GM18858 (cell line): Measurements from ENCODE around the gene NCK2.
A peak's percentile ranks its signal among the peaks of the same experiment; 100 is the strongest.

Source experiments
- ATAC-seq: cut with Tn5 transposase; IDR thresholded peaks from one replicate; pipeline ENCODE4 v1.9.1; 2021; ENCODE audit not compliant: unreplicated experiment

NCK2 gene

DNA sequence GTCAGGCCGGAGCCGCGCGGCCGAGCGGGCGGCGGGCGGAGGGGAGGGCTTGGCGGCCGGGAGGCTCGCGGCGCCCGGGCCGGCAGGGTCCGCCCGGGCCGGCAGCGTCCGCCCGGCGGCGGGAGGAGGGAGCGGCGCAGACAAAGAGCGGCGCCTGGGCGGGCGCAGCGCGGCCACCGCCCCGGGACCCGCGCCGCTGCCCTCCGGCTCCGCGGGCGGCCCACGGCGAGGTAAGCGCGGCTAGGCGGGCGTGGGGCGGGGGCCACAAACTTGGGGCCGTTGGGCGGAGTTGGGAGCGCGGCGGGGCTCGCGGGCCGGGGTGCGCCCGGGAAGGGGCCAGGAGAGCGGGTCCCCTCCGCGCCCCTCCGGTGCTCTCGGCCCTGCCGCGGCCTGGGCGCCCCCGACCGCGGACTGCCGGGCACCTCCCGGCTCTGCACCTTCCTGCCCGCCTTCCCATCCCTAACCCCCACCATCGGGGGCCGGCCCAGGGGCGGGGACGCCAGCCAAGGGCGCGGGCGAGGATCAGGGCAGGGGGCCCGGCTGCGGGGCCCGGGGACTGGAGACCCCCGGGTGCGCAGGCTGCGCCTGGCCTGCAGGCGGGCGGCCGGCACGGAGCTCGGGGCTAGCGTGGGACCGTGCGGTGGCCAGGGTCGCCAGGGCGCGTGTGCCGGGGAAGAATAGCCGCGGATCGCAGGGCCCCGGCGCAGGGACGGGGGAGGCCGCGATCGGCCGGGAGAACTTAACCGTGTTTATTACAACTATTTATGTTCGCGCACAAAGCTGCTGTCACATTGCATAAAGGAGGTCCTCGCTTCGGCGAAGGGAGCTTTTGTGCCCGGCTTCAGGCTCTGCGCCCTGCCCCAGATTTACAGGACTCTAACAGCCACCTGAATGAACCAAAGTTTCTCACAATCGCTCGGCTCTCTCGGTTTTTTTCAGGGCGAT lies at the start of gene NCK2:
TSS of gene NCK2 (plus strand) at position 4 of the 945 bp plus-strand sequence. CDS start 110,152 bp downstream, outside the sequence.
- peak; percentile 4 for ATAC-seq

DNA sequence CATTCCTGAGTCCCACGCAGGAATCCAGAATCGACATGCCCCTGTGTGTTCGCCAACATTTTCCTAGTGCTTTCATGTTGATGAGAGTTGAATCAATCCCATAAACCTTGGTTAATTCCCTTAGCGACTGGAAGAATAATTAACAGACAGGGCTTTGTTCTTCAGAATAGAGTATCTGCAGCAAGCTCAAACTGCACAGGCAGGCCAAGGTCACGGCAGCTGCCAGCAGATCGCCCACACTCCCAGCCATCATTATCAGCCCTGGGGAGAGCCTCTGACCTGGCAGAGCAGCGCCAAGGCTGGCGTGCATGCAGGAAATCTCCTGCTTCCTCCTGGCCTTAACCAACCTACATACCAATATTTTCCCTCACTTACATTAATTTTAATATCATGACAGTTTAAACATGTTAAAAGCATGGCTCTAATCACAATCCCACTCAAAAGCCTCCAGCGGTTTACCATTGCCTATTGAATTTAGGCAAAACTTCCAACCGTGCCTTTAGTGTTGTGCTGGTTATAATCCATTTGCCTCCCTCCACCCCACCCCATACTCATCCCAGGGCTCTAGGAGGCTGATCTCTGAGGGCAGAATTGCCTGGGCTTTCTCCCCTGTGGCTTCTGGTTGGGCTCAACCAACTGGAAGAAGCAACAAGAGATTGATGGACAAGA lies 46.8 kb upstream of the NCK2 start:
- no peak for ATAC-seq

DNA sequence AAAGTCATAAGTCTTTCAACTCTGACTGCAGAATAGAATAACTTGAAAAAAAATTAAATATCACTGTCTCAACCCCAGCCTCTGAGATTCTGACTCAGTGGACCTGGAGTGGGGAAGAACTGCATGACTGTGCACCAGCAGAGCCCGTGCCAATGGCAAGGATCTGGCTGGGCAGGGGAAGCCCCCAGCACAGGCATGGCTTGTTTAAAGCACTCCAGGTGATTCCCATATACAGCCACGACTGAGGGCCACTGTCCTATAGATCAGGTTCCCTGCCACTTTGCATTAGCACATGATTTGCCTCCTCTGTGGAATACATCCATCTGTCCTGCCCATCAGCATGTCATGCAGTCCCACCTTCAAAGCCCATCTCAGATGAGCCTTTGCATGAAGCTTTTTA lies 45.9 kb upstream of the NCK2 start:
- ATAC-seq, result no peak

DNA sequence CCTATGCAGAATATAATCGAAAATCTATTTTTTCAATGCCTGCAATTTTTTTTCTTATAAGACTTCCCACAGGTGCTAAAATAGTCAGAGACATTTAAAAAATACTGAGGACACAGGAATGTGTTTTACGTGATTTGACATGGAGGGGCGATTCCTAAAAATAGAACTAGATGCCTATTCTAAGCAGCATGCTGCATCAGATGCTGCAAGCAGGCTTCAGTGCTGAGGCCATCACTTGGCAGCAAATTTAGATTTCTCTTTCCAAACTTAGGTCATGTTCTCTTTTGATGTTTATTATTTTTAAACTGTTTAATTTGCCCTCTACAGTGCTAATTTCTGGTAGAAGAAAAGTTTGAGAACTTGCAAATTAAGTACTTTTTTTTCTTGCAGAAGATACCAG lies 43.7 kb upstream of the NCK2 start:
- no peak for ATAC-seq

DNA sequence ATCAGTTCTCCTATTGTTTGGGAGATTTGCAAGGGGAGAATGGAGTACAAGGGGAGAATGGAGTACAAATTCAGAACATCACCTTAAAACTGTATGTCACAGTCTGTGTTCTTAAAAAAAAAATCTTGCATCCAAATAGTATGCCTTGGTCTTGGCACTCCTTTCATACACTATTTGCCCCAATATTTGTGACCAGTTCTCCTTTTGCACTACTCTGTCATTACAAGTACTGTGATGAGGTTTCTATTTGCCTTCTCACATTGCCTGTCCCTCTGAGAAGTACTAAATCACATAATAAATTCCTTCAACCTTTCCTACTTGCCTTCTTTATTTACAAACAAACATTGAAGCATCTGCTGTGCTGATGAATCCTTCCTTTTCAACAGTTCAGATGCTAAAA lies 36.0 kb upstream of the NCK2 start:
- no peak for ATAC-seq

DNA sequence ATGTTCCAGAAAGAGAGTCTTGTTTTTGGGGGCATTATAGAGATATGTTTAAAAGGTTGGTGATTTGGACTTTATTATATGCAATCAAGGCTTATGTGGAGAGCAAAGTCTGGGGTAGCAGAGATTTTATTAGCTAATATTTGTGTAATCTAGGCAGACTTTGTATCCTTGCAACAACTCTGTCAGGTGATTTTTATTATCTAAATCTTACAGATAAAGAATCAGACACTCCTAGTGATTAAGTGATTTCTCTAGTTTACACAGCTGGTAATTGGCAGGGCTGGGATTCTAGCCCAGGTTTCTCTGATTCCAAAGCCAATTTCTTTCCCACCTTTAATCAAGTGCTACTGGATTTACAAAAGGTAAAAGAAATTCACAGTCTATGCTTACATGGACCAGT lies 33.3 kb upstream of the NCK2 start:
- ATAC-seq, result no peak

DNA sequence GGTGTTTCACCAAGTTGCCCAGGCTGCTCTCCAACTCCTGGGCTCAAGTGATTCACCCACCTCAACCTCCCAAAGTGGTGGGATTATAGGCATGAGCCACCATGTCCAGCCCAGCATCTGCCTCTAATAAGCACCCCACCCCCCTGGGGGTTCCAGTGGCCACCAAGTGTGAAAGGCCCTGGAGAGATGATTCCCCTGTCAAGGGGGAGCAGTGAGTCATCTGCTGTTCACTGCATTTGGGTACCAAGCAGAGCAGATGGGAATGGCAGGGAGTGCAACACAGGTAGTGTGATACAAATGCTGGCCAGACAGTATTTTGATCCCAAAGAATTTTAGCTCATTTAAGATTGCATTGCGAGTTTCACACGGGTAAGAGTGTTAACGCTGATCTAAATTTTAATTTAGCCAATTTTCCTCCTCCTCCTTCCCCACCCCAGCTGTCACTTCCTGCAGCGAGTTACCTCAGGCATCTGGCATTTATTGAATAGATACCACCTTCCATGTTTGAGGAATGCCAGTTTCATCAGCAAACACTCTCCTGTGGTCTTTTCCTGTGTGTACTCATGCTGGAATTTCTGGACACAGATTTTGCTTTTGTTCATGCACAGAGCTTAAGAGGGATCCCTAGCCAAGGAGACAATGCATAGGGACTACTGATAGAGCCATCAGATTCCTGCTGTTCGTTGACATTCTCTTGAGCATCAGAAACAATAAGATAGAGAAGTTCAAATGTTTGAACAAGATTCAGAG lies 32.4 kb upstream of the NCK2 start:
- no peak for ATAC-seq

DNA sequence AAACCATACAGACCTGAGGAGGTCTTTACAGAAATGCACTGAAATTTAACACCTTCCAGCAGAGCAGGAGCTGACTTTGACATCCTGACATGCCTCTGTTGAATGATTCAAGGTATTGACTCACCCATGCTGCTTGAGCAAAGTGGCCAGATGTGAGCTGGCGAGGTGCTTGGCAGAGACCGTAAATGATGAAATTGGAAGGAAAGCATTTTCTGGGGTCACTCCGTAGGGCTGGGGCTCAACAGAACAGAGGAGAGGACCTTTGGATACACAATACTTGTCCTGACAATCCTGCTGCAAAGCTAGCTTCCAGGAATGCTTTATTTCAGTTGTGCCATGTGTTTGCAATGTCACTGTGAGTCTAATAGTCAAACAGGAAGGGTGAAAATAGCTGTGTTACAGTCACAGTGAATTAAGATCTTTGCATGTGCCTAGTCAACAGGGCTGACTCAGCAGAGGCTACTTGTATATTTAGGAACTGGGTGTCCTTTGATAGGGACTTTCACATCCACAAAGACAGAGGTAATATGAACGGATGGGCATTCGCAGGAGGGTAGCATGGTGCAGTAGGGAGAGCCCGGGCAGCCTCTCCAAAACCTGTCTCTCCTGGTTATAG lies 31.6 kb upstream of the NCK2 start:
- ATAC-seq, result no peak

DNA sequence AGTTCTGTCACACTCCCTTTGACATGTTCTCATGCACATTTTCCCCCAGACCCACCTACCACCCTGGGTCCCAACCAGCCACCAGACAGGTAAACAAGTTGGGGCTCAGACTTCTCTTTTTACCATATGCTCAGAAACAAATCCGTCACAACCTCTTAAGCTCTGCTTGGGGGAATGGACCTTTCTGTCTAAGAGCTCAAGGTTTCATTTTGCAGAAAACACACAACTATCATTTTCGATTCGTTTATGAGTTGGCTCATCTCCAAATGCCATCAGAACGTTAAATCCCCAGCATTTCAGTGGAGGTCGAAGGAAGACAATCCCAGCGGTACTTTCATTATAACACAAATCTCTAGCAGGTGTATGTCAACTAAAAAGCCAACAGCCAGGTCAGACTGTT lies 30.6 kb upstream of the NCK2 start:
- ATAC-seq, result no peak

DNA sequence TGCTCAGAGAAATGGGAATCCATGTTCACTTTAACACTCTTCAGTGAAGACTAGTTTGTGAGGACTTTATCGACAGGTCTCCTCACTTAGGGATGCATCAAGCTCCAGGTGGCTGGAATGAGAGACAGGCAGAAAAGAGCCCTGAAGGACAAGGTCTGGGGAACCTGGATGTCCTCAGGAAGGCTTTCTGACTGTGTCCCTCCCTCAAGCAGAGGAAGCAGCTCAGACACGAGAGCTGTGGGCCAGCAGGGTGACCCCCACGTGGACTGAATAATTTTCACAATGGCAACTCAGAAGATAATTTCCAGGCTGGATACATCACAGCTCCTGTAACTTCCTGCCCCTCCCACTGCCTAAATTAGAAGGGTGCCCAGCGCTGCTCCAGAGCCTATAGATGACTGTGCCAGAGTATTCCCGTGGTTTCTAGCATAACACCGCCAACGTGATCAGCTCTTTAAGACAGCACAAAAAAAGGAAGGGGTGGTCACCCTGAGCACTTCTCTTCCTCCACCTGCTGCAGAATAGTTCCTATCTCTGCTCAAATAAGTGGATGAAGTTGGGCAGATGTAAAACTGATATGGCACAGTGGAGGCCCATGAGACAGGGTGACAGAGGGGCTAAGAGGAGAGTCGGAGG lies 25.7 kb upstream of the NCK2 start:
- no peak for ATAC-seq

DNA sequence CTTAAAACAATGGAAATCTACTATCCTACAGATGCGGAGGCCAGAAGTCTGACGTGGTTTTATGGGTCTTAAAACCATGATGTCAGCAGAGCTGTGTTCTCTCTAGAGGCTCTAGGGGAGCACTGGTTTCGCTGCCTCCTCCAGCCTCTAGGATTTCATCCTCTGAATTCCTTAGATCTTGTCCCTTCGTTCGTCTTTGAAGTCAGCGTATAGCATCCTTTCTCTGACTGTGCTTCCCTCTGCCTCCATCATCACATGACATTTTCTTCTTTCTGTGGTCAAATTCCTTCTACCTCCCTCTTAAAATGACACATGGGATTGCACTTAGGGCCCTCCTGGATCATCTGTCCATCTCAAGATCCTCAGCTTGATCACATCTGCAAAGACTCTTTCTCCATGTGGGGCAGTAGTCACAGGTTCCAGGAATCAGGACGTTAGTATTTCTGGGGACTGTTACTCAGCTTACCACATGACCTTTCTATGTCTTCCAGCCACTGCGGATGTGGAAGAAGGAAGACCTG lies 22.7 kb upstream of the NCK2 start:
- ATAC-seq, result no peak

DNA sequence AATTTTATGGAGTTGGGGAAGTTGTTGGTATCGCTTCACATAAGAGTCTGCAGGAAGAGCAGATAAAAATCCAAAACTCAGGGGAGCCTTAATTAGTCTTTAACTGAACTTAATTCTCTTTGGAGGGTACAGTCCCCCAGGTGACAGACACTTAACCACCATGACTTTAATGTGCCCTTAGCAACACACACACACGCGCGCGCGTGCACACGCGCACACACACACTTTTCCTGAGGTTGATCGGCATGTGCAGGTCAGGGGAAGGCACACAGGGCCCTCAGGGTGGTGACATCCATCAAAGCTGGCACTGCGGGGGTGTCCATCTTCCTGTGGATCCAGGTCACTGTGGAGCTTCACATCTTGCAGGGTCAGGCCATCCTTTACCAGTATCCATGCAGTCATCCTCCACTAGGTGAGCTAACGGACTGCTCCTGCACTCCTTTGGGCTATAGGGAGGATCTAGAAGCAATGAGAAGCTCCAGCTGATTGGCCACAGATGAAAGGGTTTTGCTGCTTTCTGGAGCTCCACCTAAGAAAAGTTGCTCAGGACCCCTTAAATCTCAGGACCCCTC lies 21.9 kb upstream of the NCK2 start:
- no peak for ATAC-seq

DNA sequence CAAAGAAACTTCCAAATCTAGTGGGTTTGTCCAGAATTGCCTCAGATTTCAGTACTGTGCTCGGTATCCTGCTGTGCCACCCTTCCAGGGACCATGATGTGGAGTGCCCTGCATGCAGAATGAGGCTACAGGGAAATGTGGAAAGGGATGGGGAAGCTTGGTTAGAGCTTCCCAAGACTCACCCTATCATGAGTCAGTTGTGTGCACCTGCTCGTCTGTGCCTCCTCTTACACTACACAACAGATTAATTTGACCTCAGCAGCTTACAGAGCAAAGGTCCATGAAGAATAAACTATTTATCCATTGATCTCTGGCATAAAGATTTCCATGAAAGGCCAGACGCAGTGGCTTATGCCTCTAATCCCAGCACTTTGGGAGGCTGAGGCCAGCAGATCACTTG lies 21.3 kb upstream of the NCK2 start:
- no peak for ATAC-seq

DNA sequence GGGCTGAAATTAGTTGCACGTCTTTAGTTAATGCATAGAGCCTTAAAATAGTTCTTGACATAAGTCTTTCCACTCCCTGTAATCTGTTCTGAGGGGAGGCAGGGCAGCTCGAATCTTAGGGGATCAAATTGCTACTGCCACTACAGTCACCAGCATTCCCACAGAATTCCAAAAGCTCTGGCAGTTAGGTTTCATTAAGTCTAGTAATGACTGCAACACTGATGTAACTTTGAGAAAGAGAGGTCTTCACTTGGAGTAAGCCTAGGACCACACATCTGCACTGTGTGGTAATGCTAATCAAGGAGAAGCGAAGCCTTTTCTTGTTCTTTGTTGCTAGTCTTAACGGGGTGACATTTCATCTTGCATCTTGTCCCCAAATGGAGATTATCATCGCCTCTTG lies 19.3 kb upstream of the NCK2 start:
- no peak for ATAC-seq

DNA sequence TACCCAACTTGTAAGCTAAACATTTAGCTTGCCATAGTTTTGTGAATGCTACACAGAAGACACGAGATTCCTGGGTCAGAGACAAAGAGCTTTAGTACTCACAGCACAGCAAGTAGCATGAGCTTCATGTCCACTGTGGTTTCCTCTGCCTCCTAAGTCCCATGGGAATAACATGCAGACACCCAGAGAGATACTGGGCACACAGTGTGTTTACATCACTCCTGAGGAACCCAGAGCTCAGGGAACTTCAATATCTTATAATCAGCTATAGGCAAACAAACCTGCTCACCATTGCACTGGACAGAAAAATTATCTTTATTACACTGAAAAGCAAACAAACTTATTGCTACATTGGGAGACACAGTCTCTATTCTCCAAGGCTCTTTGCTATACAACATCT lies 14.5 kb upstream of the NCK2 start:
- no peak for ATAC-seq

DNA sequence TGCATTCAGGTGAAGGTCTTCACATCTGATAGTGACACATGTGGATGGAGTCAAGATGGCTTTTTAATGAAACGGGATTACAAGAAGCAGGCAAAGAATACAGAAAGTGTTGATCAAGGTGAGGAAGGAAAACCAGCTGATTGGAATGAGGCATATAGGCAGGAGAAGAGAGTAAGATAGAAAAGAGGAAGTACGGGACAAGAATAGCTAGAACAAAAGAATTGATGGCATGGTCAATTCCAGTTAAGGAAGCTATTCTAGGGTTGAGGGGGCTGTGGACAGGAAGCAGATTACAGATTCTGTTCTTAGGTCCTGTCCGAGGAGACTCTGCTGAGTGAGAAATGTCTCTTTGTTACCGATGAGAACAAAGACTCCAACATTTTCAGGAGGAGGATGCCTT lies 13.2 kb upstream of the NCK2 start:
- ATAC-seq, result no peak

DNA sequence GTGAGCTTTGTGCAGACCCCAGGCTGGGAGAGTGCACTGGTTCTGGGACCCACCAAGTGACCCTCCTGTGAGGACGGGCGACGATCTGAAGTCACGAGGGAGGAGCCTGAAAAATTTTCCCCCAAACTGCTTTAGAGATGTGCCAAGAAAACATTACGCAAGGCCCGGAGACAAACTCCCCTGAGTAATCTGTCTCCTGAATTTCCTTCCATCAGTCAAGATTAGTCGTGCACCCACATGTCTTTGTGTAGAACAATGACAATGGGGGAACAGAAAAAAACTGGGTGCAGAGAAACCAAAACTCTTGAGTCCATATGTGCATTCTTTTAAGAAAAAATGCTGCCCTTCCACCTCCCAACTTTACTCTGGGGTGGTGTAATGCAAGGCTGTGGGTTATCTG lies 12.6 kb upstream of the NCK2 start:
- ATAC-seq, result no peak

DNA sequence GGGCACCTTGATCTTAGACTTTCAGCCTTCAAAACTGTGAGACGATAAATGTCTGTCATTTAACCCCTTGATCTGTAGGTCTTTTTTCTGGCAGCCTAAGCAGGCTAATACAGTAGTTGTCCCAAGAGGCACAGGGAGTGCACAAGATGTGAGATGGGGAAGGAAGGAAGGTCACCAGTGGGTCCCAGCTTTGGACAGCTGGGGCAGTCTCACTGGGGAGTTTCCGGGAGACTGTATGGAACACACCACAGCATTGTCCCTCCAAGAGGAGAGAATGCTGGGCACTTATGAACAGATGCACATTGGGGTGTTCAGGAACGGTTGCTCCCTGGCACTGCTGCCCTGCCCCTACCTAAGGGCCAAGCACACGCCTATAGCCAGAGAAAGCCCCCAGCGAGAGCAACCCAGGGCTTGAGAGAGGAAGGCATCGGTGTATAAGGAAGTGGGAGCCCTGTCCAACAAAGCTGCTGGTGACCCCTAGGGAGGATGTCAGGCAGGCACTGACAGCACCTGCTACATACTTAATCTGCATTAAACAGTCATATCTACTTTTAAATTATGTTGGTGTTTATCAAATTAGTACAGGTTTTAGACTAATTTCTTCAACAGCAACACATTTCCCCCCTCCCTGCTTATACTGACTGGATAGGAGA lies 11.6 kb upstream of the NCK2 start:
- no peak for ATAC-seq

DNA sequence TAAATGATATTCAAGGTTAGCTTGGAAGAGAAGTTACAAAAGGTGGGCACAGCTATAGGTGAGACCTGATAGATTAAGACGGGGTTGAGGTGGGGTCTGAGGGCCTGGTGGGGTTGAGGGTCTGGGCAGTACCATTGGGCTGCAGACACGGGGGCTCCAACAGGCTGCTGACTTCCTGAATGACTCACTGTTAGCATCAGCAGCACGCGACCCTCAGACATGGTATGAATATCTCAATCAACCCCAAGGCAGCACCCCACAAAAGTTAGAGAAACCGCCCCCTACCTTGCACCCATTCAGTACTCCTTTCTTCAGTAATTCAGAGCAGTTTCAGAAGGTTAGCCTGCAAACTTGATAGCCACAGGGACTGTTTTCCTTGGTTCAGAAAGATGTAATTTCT lies 10.8 kb upstream of the NCK2 start:
- ATAC-seq, result no peak
